GM12873 (cell line): ENCODE measurements around the gene SMC2.

Source experiments
- TF ChIP-seq, protein P1 (sequence below): IDR thresholded peaks from 2 replicates; pipeline ENCODE4 v1.5.1; 2012; ENCODE audit warnings: low read depth, mild to moderate bottlenecking, moderate library complexity, low read length, control low read depth; ENCODE audit not compliant: insufficient read depth; ENCODE audit errors: missing control alignments

SMC2 gene

DNA sequence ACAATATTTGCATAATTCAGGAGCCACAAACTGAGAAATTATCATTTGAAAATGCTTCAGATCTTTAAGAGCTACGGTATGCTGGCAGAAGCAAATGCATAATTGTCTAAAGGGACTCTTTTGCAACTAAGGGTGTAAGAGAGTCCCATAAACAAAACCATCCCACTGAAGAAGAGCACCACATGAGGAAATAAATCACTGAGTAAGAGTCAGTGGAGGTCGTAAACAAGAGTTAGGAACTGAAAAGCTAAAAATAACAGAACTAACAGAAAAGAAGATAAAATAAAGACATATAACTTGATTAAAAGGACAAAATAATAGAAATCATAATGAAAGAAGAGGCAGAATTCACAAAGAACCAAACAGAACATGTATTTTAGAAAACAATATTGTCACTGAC lies 3.5 kb upstream of the SMC2 start:
- TF ChIP-seq, protein P1, sequence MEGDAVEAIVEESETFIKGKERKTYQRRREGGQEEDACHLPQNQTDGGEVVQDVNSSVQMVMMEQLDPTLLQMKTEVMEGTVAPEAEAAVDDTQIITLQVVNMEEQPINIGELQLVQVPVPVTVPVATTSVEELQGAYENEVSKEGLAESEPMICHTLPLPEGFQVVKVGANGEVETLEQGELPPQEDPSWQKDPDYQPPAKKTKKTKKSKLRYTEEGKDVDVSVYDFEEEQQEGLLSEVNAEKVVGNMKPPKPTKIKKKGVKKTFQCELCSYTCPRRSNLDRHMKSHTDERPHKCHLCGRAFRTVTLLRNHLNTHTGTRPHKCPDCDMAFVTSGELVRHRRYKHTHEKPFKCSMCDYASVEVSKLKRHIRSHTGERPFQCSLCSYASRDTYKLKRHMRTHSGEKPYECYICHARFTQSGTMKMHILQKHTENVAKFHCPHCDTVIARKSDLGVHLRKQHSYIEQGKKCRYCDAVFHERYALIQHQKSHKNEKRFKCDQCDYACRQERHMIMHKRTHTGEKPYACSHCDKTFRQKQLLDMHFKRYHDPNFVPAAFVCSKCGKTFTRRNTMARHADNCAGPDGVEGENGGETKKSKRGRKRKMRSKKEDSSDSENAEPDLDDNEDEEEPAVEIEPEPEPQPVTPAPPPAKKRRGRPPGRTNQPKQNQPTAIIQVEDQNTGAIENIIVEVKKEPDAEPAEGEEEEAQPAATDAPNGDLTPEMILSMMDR = no peak

DNA sequence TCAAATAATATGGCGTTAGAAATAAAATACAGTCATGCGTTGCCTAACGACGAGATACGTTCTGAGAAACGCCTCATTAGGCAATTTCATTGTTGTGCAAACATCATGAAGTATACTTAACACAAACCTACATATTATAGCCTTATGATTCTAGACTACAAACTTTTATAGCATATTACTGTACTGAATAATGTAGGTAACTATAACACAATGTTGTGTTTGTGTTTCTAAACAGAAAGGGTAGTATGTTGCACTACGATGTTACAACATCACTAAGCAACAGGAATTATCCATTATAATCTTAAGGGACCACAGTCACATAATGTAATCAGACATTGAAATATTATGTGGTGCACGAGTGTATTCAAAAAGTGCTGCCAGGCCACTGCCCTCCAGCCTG lies 3.0 kb upstream of the SMC2 start:
- TF ChIP-seq, protein P1 = no peak

DNA sequence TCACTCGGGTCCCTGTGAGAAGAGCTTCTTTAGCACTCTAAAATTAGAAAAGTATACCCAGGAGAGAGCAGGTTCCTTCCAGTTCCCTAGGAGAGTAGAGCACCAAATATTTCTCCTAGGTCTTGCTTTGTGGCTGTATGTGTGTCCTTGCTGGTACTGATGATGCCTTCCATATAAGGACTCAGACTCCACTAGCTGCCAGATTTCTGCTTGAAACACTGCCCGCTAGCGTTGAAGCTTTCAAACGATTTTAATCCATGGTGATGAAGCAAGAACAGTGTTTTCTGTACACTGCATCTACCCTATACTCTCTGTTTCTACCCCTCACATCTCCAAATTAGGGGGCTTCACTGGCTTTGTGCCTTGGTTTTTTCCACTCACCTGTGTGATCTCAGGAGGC lies 2.4 kb upstream of the SMC2 start:
- TF ChIP-seq, protein P1 = peak; percentile 67

DNA sequence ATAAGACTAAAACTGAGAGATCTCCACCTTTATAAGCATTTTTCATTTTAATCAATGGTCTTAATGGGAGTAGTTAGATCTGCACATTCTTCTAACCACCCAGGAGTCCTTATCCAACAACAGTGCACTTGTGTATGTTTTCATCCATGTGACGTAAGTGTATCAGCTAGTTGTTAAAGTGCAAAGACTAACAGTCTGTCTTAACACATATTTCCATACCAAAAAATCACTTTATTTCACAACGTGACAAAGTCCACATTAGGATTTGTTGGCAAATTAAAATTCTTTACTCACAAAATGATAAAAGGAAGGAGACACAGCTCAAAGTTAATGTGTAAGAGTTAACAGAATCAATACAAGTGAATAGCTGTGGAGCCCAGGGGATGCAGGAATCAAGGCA lies 1.9 kb upstream of the SMC2 start:
- TF ChIP-seq, protein P1 = no peak

DNA sequence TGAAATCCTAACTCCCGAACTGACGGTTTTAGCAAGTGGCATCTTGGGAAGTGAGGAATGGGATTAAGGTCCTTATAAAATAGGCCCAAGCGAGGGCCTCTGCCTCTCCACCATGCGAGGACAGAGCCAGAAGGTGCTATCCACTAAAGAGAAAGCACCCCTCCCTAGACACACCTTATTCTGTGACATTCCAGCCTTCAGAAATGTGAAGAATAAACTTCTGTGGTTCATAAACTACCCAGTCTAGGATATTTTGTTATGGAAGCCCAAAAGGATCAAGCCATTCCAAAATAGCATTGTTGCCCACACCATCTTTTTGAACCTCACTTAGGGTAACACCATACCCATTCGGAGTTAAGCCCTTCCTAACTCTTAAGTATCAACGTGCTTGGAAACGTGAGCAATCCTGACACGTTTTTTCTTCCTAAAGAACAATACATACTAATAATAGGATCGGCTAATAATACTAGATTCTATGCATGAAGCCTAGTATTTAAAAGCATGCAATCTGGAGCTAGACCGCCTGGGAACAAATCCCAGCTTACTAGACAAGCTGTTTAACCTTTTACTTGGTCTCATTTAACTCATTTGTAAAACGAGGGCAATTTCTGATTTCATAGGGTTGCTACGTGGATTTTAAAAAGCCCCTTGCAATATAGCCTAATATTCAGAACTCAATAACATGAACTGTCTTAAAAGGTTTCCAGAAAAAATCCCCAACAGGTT lies 1.1 kb upstream of the SMC2 start:
- TF ChIP-seq, protein P1 = no peak

DNA sequence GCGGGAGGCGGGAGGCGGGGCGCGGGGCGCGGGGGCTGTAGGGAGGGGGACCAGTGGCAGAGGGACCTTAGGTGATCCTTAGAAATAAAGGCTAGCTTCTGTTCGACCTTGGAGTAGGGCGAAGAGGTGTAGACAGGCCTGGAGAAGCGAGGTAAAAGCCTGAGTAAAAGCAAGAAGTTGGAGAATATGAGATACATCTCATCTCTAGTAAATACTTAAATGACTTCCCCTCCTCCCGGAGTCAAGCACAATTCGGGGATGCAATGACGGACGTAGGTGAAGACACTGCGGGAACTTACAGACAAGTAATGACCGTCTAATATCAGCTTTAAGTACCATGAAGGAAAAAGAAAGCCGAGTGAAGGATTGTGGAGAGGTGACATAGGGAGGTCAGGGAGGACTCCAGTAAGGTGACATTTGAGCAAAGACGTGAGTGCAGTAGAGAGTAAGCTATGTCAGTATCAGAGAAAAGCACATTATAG lies 466 bp downstream of the SMC2 start:
- TF ChIP-seq, protein P1 = no peak

DNA sequence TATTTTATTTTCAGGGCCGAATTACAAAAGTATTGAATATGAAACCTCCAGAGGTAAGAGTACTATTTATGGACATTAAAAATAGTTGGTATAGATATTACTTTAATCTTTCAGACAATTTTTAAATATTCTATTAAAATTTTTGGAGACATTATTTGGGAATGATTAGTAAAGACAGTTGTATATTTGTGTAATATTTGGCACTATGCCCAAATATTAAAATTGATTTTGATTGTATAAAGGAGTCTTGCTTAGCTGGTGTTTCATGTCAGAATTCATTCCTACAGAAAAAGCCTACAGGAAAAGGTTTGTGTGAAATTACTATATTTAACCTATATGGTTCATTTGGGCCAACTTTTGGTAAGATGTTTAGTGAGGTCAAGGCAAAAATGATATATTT lies 5.5 kb downstream of the SMC2 start:
- TF ChIP-seq, protein P1 = no peak
